Activated CD4-positive, alpha-beta T cell treated with anti-CD3 and anti-CD28 coated beads for 48 hours (primary cell): ENCODE results near the gene GLB1L3.
A peak's percentile ranks its signal among the peaks of the same experiment; 100 is the strongest.
"Not testable (repeated sequence)": the region's sequence is repeated elsewhere in the genome, so short reads cannot be mapped to it uniquely, and the experiment has no call there.

Experiments used
- DNase-seq: peaks from one replicate; pipeline ENCODE4 v3.0.0-alpha.2; 2020

The GLB1L3 gene

GRCh38 chr11:134317103-134317502, 40.9 kb downstream of the GLB1L3 start:
- DNase-seq, result no peak

GRCh38 chr11:134321373-134321772, 45.2 kb downstream of the GLB1L3 start:
- DNase-seq, result not testable (repeated sequence)

- DNase-seq, result no peak
Observed at GRCh38 chr11:134322553-134322952, 46.4 kb downstream of the GLB1L3 start.

- no peak for DNase-seq
Observed at GRCh38 chr11:134328433-134328832, 52.3 kb downstream of the GLB1L3 start.

GRCh38 chr11:134330611-134331353, 54.6 kb downstream of the GLB1L3 start:
- DNase-seq, result no peak

GRCh38 chr11:134331354-134332188, 55.4 kb downstream of the GLB1L3 start, which contains the start of gene GLB1L2:
GLB1L2 (plus strand) TSS chr11:134331988; CDS start chr11:134332062, 74 bp downstream.
- peak; percentile 81 for DNase-seq

GRCh38 chr11:134332189-134332631, 56.0 kb downstream of the GLB1L3 start:
- DNase-seq, result peak; percentile 33

- no peak for DNase-seq
Observed at GRCh38 chr11:134332782-134333181, 56.6 kb downstream of the GLB1L3 start.

GRCh38 chr11:134333312-134333711, 57.1 kb downstream of the GLB1L3 start:
- no peak for DNase-seq

GRCh38 chr11:134333946-134334345, 57.8 kb downstream of the GLB1L3 start:
- DNase-seq, result no peak

GRCh38 chr11:134334796-134335571, 58.8 kb downstream of the GLB1L3 start:
- DNase-seq, result no peak

- DNase-seq, result no peak
Observed at GRCh38 chr11:134337051-134337450, 60.9 kb downstream of the GLB1L3 start.

- no peak for DNase-seq
Observed at GRCh38 chr11:134338068-134338467, 61.9 kb downstream of the GLB1L3 start.

- no peak for DNase-seq
Observed at GRCh38 chr11:134338654-134339053, 62.5 kb downstream of the GLB1L3 start.

- no peak for DNase-seq
Observed at GRCh38 chr11:134339756-134340155, 63.6 kb downstream of the GLB1L3 start.

- DNase-seq, result no peak
Observed at GRCh38 chr11:134340354-134340964, 64.3 kb downstream of the GLB1L3 start.

GRCh38 chr11:134341805-134342571, 65.8 kb downstream of the GLB1L3 start:
- DNase-seq, result no peak

- DNase-seq, result no peak
Observed at GRCh38 chr11:134342572-134343340, 66.6 kb downstream of the GLB1L3 start.

- DNase-seq, result no peak
Observed at GRCh38 chr11:134343646-134344045, 67.5 kb downstream of the GLB1L3 start.

- not testable (repeated sequence) for DNase-seq
Observed at GRCh38 chr11:134344497-134345236, 68.5 kb downstream of the GLB1L3 start.
